Activated CD8-positive, alpha-beta T cell treated with anti-CD3 and anti-CD28 coated beads for 36 hours (primary cell): Measurements from ENCODE around the gene PKNOX1. TPM values are rescaled to one million over a fixed set of nuclear protein-coding genes. Genes with fewer than 3 reads are reported as not detected.

Source experiments
- ATAC-seq: fragments of 200-7000 bp; cut with Tn5 transposase; one replicate; pipeline ENCODE4 v1.10.0; 2021; ENCODE audit warnings: mild to moderate bottlenecking, moderate library complexity
- CTCF ChIA-PET: fragments of 350-600 bp; sonication (Branson Sonifier 250); formaldehyde crosslinking; loops from one replicate; lab custom pipeline; 2021; ENCODE audit warnings: antibody characterized with exemption; lab: Charles Lee
- POLR2A ChIA-PET: fragments of 350-600 bp; sonication (Branson Sonifier 250); formaldehyde crosslinking; loops from one replicate; lab custom pipeline; 2021; ENCODE audit warnings: antibody characterized with exemption; lab: Charles Lee
- DNase-seq: peaks from one replicate; pipeline ENCODE4 v3.0.0-alpha.2; 2020
- H3K27ac Mint-ChIP-seq: one replicate; pipeline ENCODE4 v1.8.0; 2021; ENCODE audit warnings: mild to moderate bottlenecking, mixed read lengths
- H3K27me3 Mint-ChIP-seq: one replicate; pipeline ENCODE4 v1.8.0; 2021; ENCODE audit warnings: mixed read lengths
- H3K36me3 Mint-ChIP-seq: one replicate; pipeline ENCODE4 v1.8.0; 2021; ENCODE audit warnings: low read depth, mixed read lengths
- H3K4me1 Mint-ChIP-seq: one replicate; pipeline ENCODE4 v1.8.0; 2021; ENCODE audit warnings: low read depth, mixed read lengths
- H3K4me3 Mint-ChIP-seq: one replicate; pipeline ENCODE4 v1.8.0; 2021; ENCODE audit warnings: mild to moderate bottlenecking, moderate library complexity, mixed read lengths
- H3K9me3 Mint-ChIP-seq: one replicate; pipeline ENCODE4 v1.8.0; 2021; ENCODE audit warnings: mixed read lengths
- CTCF ChIP-seq: fragments of 200-600 bp; IDR thresholded peaks from one replicate; pipeline ENCODE4 v1.8.0; 2022; ENCODE audit warnings: antibody characterized with exemption, mild to moderate bottlenecking
- intact Hi-C: fragments of 100-400 bp; cut with micrococcal nuclease; formaldehyde crosslinking; loops from one replicate; pipeline ENCODE4 v1.10.0; 2022
- total RNA-seq, 2 experiments: library from RNA; stranded (reverse); gene quantifications; one replicate each; pipeline ENCODE4 v1.2.3, GENCODE V29; 2021

The PKNOX1 gene
- total RNA-seq, 2 experiments from 2014 or later, result 12.6 to 14.1 TPM

GRCh38 chr21:43021191-43021590, 46.8 kb downstream of the PKNOX1 start:
- ChIA-PET POLR2A (no interaction called here), CTCF (no interaction called here)
- no peak overlapping the region for H3K27ac Mint-ChIP-seq
- H3K36me3 Mint-ChIP-seq, result peaks cover 15% of the 10 kb centered on the region
- H3K27me3 Mint-ChIP-seq, result no peaks in the 10 kb centered on the region
- DNase-seq, result no peak
- H3K4me1 Mint-ChIP-seq, result no peaks in the 10 kb centered on the region
- intact Hi-C loops, result no loop called here
- no peak for ATAC-seq
- no peak overlapping the region for H3K4me3 Mint-ChIP-seq
- no peaks in the 10 kb centered on the region for H3K9me3 Mint-ChIP-seq
- TF ChIP-seq CTCF, result no peak

- no peak overlapping the region for H3K4me3 Mint-ChIP-seq
- H3K9me3 Mint-ChIP-seq, result no peaks in the 10 kb centered on the region
- no peaks in the 10 kb centered on the region for H3K27me3 Mint-ChIP-seq
- no peak for TF ChIP-seq CTCF
- intact Hi-C loops, result no loop called here
- H3K27ac Mint-ChIP-seq, result no peak overlapping the region
- ATAC-seq, result no peak
- DNase-seq, result no peak
- peaks cover 15% of the 10 kb centered on the region for H3K36me3 Mint-ChIP-seq
- no peaks in the 10 kb centered on the region for H3K4me1 Mint-ChIP-seq
- CTCF ChIA-PET, result no interaction called here
- POLR2A ChIA-PET, result no interaction called here
These were observed 47.6 kb downstream of the PKNOX1 start for GRCh38 chr21:43021756-43022600.

GRCh38 chr21:43023175-43023574, 48.8 kb downstream of the PKNOX1 start:
- intact Hi-C loops, result no loop called here

GRCh38 chr21:43024439-43025136, 50.2 kb downstream of the PKNOX1 start:
- ATAC-seq (no peak), DNase-seq (no peak)
- intact Hi-C loops, result no loop called here
- CTCF ChIA-PET, result no interaction called here
- Mint-ChIP-seq H3K4me3 (no peak overlapping the region), H3K9me3 (no peaks in the 10 kb centered on the region), H3K4me1 (no peaks in the 10 kb centered on the region), H3K27ac (no peak overlapping the region), H3K36me3 (peaks cover 21% of the 10 kb centered on the region), H3K27me3 (no peaks in the 10 kb centered on the region)
- TF ChIP-seq CTCF, result no peak
- POLR2A ChIA-PET, result no interaction called here

More at GRCh38 chr21:43023175-43023574, 48.8 kb downstream of the PKNOX1 start:
- ChIA-PET POLR2A (interaction anchor here (0.5 kb wide), 1 partner anchor 223 kb away, joined by 3 read pairs; no protein-coding TSS in a partner anchor), CTCF (no interaction called here)
- TF ChIP-seq CTCF, result no peak
- Mint-ChIP-seq H3K4me3 (no peak overlapping the region), H3K9me3 (no peaks in the 10 kb centered on the region), H3K36me3 (peaks cover 15% of the 10 kb centered on the region), H3K27ac (no peak overlapping the region), H3K27me3 (no peaks in the 10 kb centered on the region), H3K4me1 (no peaks in the 10 kb centered on the region)
- ATAC-seq (no peak), DNase-seq (no peak)

- no peaks in the 10 kb centered on the region for H3K9me3 Mint-ChIP-seq
- H3K4me1 Mint-ChIP-seq, result no peaks in the 10 kb centered on the region
- DNase-seq (no peak), ATAC-seq (no peak)
- H3K27me3 Mint-ChIP-seq, result no peaks in the 10 kb centered on the region
- H3K27ac Mint-ChIP-seq, result no peak overlapping the region
- no peak overlapping the region for H3K4me3 Mint-ChIP-seq
- CTCF ChIA-PET, result no interaction called here
- no peak for TF ChIP-seq CTCF
- POLR2A ChIA-PET, result no interaction called here
- intact Hi-C loops, result no loop called here
- peaks cover 26% of the 10 kb centered on the region for H3K36me3 Mint-ChIP-seq
These were observed 51.3 kb downstream of the PKNOX1 start for GRCh38 chr21:43025636-43026180.
